Measurements from ENCODE around the gene KIF20A. TPM values are rescaled to one million over a fixed set of nuclear protein-coding genes. Genes with fewer than 3 reads are reported as not detected.
"Not testable (repeated sequence)": the region's sequence is repeated elsewhere in the genome, so short reads cannot be mapped to it uniquely, and the experiment has no call there.

Gene KIF20A
- total RNA-seq, 1 donor from 2014 or later = 26.7 TPM

- Mint-ChIP-seq H3K4me1 (ENCODE audit: low read depth) (no peaks in the 10 kb centered on the region), H3K27ac (no peak overlapping the region), H3K27me3 (no peaks in the 10 kb centered on the region), H3K4me3 (ENCODE audit: low read depth) (no peak overlapping the region), H3K9me3 (ENCODE audit: low read depth) (no peaks in the 10 kb centered on the region), H3K36me3 (ENCODE audit: insufficient read depth) (peaks cover 4% of the 10 kb centered on the region)
- no peak for TF ChIP-seq CTCF (IDR thresholded peaks at IDR 0.05; ENCODE audit: unreplicated experiment)
- no peak for DNase-seq (ENCODE audit: low spot score, unreplicated experiment)
Observed at GRCh38 chr5:138182808-138183207, 3.9 kb downstream of the KIF20A start.

GRCh38 chr5:138186002-138186447 is 7.1 kb downstream of the KIF20A start:
- no peak for DNase-seq (ENCODE audit: low spot score, unreplicated experiment)
- H3K27me3 Mint-ChIP-seq = no peaks in the 10 kb centered on the region
- H3K36me3 Mint-ChIP-seq (ENCODE audit: insufficient read depth) = peaks cover 9% of the 10 kb centered on the region
- H3K4me3 Mint-ChIP-seq (ENCODE audit: low read depth) = no peak overlapping the region
- no peak for TF ChIP-seq CTCF (IDR thresholded peaks at IDR 0.05; ENCODE audit: unreplicated experiment)
- no peaks in the 10 kb centered on the region for H3K9me3 Mint-ChIP-seq (ENCODE audit: low read depth)
- no peak overlapping the region for H3K27ac Mint-ChIP-seq
- no peaks in the 10 kb centered on the region for H3K4me1 Mint-ChIP-seq (ENCODE audit: low read depth)

- TF ChIP-seq CTCF (IDR thresholded peaks at IDR 0.05; ENCODE audit: unreplicated experiment) = no peak
- no peaks in the 10 kb centered on the region for H3K4me1 Mint-ChIP-seq (ENCODE audit: low read depth)
- H3K27me3 Mint-ChIP-seq = no peaks in the 10 kb centered on the region
- DNase-seq (ENCODE audit: low spot score, unreplicated experiment) = no peak
- H3K4me3 Mint-ChIP-seq (ENCODE audit: low read depth) = no peak overlapping the region
- H3K36me3 Mint-ChIP-seq (ENCODE audit: insufficient read depth) = peaks cover 9% of the 10 kb centered on the region
- H3K9me3 Mint-ChIP-seq (ENCODE audit: low read depth) = no peaks in the 10 kb centered on the region
- no peak overlapping the region for H3K27ac Mint-ChIP-seq
Observed at GRCh38 chr5:138188626-138189025, 9.7 kb downstream of the KIF20A start.

GRCh38 chr5:138192826-138193225 is 13.9 kb downstream of the KIF20A start:
- H3K4me3 Mint-ChIP-seq (ENCODE audit: low read depth) = no peak overlapping the region
- no peak overlapping the region for H3K27ac Mint-ChIP-seq
- H3K27me3 Mint-ChIP-seq = no peaks in the 10 kb centered on the region
- TF ChIP-seq CTCF (IDR thresholded peaks at IDR 0.05; ENCODE audit: unreplicated experiment) = no peak
- H3K9me3 Mint-ChIP-seq (ENCODE audit: low read depth) = no peaks in the 10 kb centered on the region
- no peaks in the 10 kb centered on the region for H3K4me1 Mint-ChIP-seq (ENCODE audit: low read depth)
- peaks cover 13% of the 10 kb centered on the region for H3K36me3 Mint-ChIP-seq (ENCODE audit: insufficient read depth)
- no peak for DNase-seq (ENCODE audit: low spot score, unreplicated experiment)

- not testable (repeated sequence) for H3K9me3 Mint-ChIP-seq (ENCODE audit: low read depth); H3K27ac Mint-ChIP-seq; H3K4me3 Mint-ChIP-seq (ENCODE audit: low read depth); DNase-seq (ENCODE audit: low spot score, unreplicated experiment); H3K4me1 Mint-ChIP-seq (ENCODE audit: low read depth); H3K27me3 Mint-ChIP-seq
- H3K36me3 Mint-ChIP-seq (ENCODE audit: insufficient read depth) = peaks cover 10% of the 10 kb centered on the region
Observed at GRCh38 chr5:138193859-138194258, 14.9 kb downstream of the KIF20A start.

GRCh38 chr5:138210985-138211384 is 32.1 kb downstream of the KIF20A start:
- no peak for DNase-seq (ENCODE audit: low spot score, unreplicated experiment)
- Mint-ChIP-seq H3K27ac (no peak overlapping the region), H3K9me3 (ENCODE audit: low read depth) (no peaks in the 10 kb centered on the region), H3K4me3 (ENCODE audit: low read depth) (peak overlapping the region; percentile 55), H3K36me3 (ENCODE audit: insufficient read depth) (peaks cover 1% of the 10 kb centered on the region), H3K4me1 (ENCODE audit: low read depth) (peaks cover 11% of the 10 kb centered on the region), H3K27me3 (no peaks in the 10 kb centered on the region)
- no peak for TF ChIP-seq CTCF (IDR thresholded peaks at IDR 0.05; ENCODE audit: unreplicated experiment)

Data from progenitor cell of endocrine pancreas (in vitro differentiated cells).